GM18909 (cell line): ENCODE results near the gene OR10K2.
"Not testable (repeated sequence)": the region's sequence is repeated elsewhere in the genome, so short reads cannot be mapped to it uniquely, and the experiment has no call there.

Experiments
- ATAC-seq: cut with Tn5 transposase; IDR thresholded peaks from one replicate; pipeline ENCODE4 v1.9.1; 2021; ENCODE audit warnings: mild to moderate bottlenecking; ENCODE audit not compliant: unreplicated experiment, poor library complexity

The OR10K2 gene

DNA sequence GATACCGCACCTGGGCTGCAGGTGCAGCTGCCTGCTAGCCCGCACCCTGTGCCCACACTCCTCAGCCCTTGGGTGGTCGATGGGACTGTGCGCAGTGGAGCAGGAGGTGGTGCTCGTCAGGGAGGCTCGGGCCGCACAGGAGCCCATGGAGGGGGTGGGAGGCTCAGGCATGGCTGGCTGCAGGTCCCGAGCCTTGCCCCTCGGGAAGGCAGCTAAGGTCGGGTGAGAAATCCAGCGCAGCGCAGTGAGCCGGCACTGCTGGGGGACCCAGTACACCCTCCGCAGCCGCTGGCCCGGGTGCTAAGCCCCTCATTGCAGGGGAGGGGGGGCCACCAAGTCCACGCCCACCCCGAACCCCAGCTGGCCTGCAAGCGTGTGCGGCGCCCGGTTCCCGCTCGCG lies 51.9 kb downstream of the OR10K2 start:
- not testable (repeated sequence) for ATAC-seq

DNA sequence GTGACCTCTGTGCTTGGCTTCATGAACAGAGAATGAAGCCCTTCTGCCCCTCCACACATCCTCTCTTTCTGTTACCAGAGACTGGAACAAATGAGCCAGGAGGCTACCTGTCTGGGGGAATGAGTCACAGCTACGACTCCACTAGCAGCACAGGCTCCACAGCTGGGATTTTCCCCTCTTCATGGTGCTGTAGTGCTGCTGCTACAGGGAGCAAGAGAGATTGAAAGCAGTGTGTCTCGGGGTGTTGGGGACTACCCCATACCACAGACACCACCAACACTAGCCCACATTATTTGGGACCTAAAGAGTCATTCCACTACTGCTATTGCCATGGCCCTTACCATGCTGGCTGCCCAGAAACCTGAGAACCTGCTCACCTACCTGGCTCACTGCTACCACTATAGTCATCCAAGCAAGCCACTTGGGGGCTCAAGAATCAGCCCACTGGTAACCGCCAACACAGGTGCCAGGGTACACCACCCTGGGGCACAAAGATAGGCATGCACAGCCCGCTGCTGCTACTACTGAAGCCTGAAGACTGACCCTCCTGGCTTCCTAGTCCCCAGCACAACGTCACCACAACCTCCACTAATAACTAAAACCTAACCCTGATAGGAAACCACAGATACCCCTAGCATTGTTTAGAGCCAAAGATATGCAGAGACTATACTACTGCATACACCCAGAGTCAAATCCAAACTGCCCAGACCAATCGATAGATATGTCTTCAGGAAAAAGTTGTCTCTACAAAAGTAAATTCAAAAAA lies 54.7 kb downstream of the OR10K2 start:
- peak; percentile 95 for ATAC-seq
